Dermis microvascular lymphatic vessel endothelial cell (primary cell): Measurements from ENCODE around the gene INAVA. TPM values are rescaled to one million over a fixed set of nuclear protein-coding genes. Genes with fewer than 3 reads are reported as not detected.

Experiments
- DNase-seq, 2 donors: peaks; one replicate each; pipeline versions ENCODE4 v3.0.0 to v3.0.0-alpha.2; 2010; ENCODE audit warnings: low read depth in 2 of 2
- total RNA-seq: library from RNA; depleted of rRNA; stranded (reverse); fragments of >200 nt; gene quantifications from 2 replicates; pipeline ENCODE4 v1.2.1, GENCODE V29; 2014

The INAVA gene
- total RNA-seq: under 0.01 TPM in 1 of 2 replicates, not detected in the other

GRCh38 chr1:200894712-200895442 lies at the start of gene INAVA:
Gene INAVA (plus strand): TSS chr1:200894900. CDS start chr1:200898401, 3,501 bp downstream.
- no peak for DNase-seq

GRCh38 chr1:200845360-200845759 lies 49.3 kb upstream of the INAVA start:
- no peak for DNase-seq

GRCh38 chr1:200846398-200846797 lies 48.3 kb upstream of the INAVA start:
- DNase-seq: no peak

- no peak for DNase-seq
These were observed 45.3 kb upstream of the INAVA start for GRCh38 chr1:200849430-200849829.

GRCh38 chr1:200850554-200850953 lies 44.1 kb upstream of the INAVA start:
- DNase-seq: no peak

GRCh38 chr1:200856716-200857357 lies 37.9 kb upstream of the INAVA start:
- DNase-seq: peak; percentile 40 to 75

GRCh38 chr1:200857804-200858203 lies 36.9 kb upstream of the INAVA start:
- DNase-seq: no peak

- DNase-seq: no peak
These were observed 32.6 kb upstream of the INAVA start for GRCh38 chr1:200861937-200862647.

GRCh38 chr1:200862713-200863415 lies 31.8 kb upstream of the INAVA start:
- no peak for DNase-seq

GRCh38 chr1:200866116-200866515 lies 28.6 kb upstream of the INAVA start:
- no peak for DNase-seq

- DNase-seq: no peak
These were observed 28.2 kb upstream of the INAVA start for GRCh38 chr1:200866521-200866920.

GRCh38 chr1:200867018-200867811 lies 27.5 kb upstream of the INAVA start:
- DNase-seq: no peak

- DNase-seq: no peak
These were observed 25.3 kb upstream of the INAVA start for GRCh38 chr1:200869376-200869752.

- DNase-seq: no peak
These were observed 24.8 kb upstream of the INAVA start for GRCh38 chr1:200869753-200870391.

- no peak for DNase-seq
These were observed 22.1 kb upstream of the INAVA start, which contains the start of gene GPR25 for GRCh38 chr1:200872446-200873115. Gene GPR25 (plus strand): TSS chr1:200872981. CDS start chr1:200873038, 57 bp downstream.

GRCh38 chr1:200873116-200873670 lies 21.5 kb upstream of the INAVA start:
- peak in 1 of 2 donors; percentile 25 for DNase-seq

- no peak for DNase-seq
These were observed 20.9 kb upstream of the INAVA start for GRCh38 chr1:200873671-200874397.

GRCh38 chr1:200874694-200875093 lies 20.0 kb upstream of the INAVA start:
- DNase-seq: no peak

- no peak for DNase-seq
These were observed 19.3 kb upstream of the INAVA start for GRCh38 chr1:200875416-200875815.
